Sigmoid colon (tissue), 7 donors: Measurements from ENCODE around the gene CDH13. TPM values are rescaled to one million over a fixed set of nuclear protein-coding genes. Genes with fewer than 3 reads are reported as not detected.

Experiments
- DNase-seq: peaks from one replicate; pipeline ENCODE4 v3.0.0-alpha.2; 2019
- H3K27ac ChIP-seq, 4 donors: fragments of 200-600 bp; sonication (generic); one replicate each; pipeline ENCODE4 v1.5.1; 2016 to 2019; ENCODE audit warnings: mild to moderate bottlenecking in 1 of 4
- H3K27me3 ChIP-seq, 3 donors: fragments of 200-600 bp; sonication (generic); one replicate each; pipeline ENCODE4 v1.5.1; 2019; ENCODE audit warnings: mild to moderate bottlenecking in 1 of 3
- H3K36me3 ChIP-seq, 4 donors: fragments of 200-600 bp; sonication (generic); one replicate each; pipeline ENCODE4 v1.5.1; 2016 to 2019
- H3K4me1 ChIP-seq, 4 donors: fragments of 200-600 bp; sonication (generic); one replicate each; pipeline ENCODE4 v1.5.1; 2017 to 2019
- H3K4me3 ChIP-seq, 4 donors: fragments of 200-600 bp; sonication (generic); one replicate each; pipeline ENCODE4 v1.5.1; 2017 to 2019; ENCODE audit warnings: mild to moderate bottlenecking in 2 of 4, moderate library complexity in 1 of 4
- H3K9me3 ChIP-seq, 4 donors: fragments of 200-600 bp in 3 of 4; sonication (generic) in 3 of 4; one replicate each; pipeline versions ENCODE4 v1.5.1 to v1.6.1; 2013 to 2019
- EP300 ChIP-seq, 4 donors: sonication (generic); formaldehyde crosslinking; IDR thresholded peaks; one replicate each; pipeline ENCODE4 v1.6.1; 2017; ENCODE audit warnings: antibody characterized with exemption in 4 of 4
- POLR2A ChIP-seq, 2 donors: fragments of 450-650 bp; IDR thresholded peaks; one replicate each; pipeline ENCODE4 v1.6.1; 2016; ENCODE audit warnings: antibody characterized with exemption in 2 of 2, mild to moderate bottlenecking in 2 of 2, moderate library complexity in 2 of 2
- POLR2AphosphoS5 ChIP-seq, 4 donors: sonication (generic); formaldehyde crosslinking; IDR thresholded peaks; one replicate each; pipeline ENCODE4 v1.6.1; 2017; ENCODE audit warnings: antibody characterized with exemption in 4 of 4
- WGBS, 2 donors: extraction: QIAGEN DNeasy Blood & Tissue Kit; methylation state at CpG; one replicate each; pipeline ENCODE4 v1.1.7; 2013; 5-methylcytosine and 5-hydroxymethylcytosine counted together
- intact Hi-C: fragments of 100-400 bp; cut with DNase I; formaldehyde crosslinking; loops from one replicate; pipeline ENCODE4 v1.15.1; 2023
- polyA plus RNA-seq, 3 donors: library from polyadenylated mRNA; stranded (reverse); fragments of 200-250 nt; gene quantifications; one replicate each; pipeline ENCODE4 v1.2.3, GENCODE V29; 2013
- total RNA-seq, 4 donors: library from RNA; depleted of rRNA; stranded (reverse); fragments of >200 nt; gene quantifications; one replicate each; pipeline ENCODE4 v1.1.0, GENCODE V29; 2016
- TF ChIP-seq, protein P1 (sequence below), 4 experiments: fragments of 450-650 bp in 3 of 4; fragments of 200-600 bp in 1 of 4; IDR thresholded peaks; one replicate each; pipeline ENCODE4 v1.5.1; 2016 to 2019; ENCODE audit warnings: antibody characterized with exemption in 4 of 4, mild to moderate bottlenecking in 3 of 4, moderate library complexity in 2 of 4
- donor health status: healthy with polysubstance abuse.
- donor health status: Bipolar disorder and iron deficiency.
- donor health status: healthy.

The CDH13 gene
- total and polyA plus RNA-seq, 7 donors = 0.60 to 17.6 (median 11.8) TPM

GRCh38 chr16:83711069-83711468 lies 1084.3 kb downstream of the CDH13 start:
- no peak for TF ChIP-seq POLR2AphosphoS5 (IDR thresholded peaks at IDR 0.05)
- TF ChIP-seq, protein P1, sequence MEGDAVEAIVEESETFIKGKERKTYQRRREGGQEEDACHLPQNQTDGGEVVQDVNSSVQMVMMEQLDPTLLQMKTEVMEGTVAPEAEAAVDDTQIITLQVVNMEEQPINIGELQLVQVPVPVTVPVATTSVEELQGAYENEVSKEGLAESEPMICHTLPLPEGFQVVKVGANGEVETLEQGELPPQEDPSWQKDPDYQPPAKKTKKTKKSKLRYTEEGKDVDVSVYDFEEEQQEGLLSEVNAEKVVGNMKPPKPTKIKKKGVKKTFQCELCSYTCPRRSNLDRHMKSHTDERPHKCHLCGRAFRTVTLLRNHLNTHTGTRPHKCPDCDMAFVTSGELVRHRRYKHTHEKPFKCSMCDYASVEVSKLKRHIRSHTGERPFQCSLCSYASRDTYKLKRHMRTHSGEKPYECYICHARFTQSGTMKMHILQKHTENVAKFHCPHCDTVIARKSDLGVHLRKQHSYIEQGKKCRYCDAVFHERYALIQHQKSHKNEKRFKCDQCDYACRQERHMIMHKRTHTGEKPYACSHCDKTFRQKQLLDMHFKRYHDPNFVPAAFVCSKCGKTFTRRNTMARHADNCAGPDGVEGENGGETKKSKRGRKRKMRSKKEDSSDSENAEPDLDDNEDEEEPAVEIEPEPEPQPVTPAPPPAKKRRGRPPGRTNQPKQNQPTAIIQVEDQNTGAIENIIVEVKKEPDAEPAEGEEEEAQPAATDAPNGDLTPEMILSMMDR (IDR thresholded peaks at IDR 0.05) = no peak
- TF ChIP-seq EP300 (IDR thresholded peaks at IDR 0.05) = no peak
- no peak for TF ChIP-seq POLR2A (IDR thresholded peaks at IDR 0.05)
- Histone ChIP-seq H3K4me1 (no peaks in the 10 kb centered on the region), H3K4me3 (no peak overlapping the region), H3K27ac (no peak overlapping the region), H3K36me3 (no peaks in the 10 kb centered on the region), H3K27me3 (no peaks in the 10 kb centered on the region), H3K9me3 (no peaks in the 10 kb centered on the region)
- intact Hi-C loops = no loop called here
- 81 to 86% methylated on average over 3 of the region's 3 CpGs for WGBS, 2 donors
- no peak for DNase-seq

- WGBS, 2 donors = 67 to 78% methylated on average over 4 of the region's 4 CpGs
Measured at GRCh38 chr16:83713597-83713996, 1086.8 kb downstream of the CDH13 start.

GRCh38 chr16:83714286-83714685 lies 1087.5 kb downstream of the CDH13 start:
- Histone ChIP-seq H3K4me1 (no peaks in the 10 kb centered on the region), H3K27ac (no peak overlapping the region), H3K4me3 (no peak overlapping the region), H3K27me3 (no peaks in the 10 kb centered on the region), H3K9me3 (no peaks in the 10 kb centered on the region), H3K36me3 (no peaks in the 10 kb centered on the region)
- no peak for TF ChIP-seq POLR2A (IDR thresholded peaks at IDR 0.05)
- TF ChIP-seq, protein P1 (IDR thresholded peaks at IDR 0.05) = no peak
- intact Hi-C loops = no loop called here
- 92 to 95% methylated on average over 4 of the region's 4 CpGs for WGBS, 2 donors
- no peak for DNase-seq

More at GRCh38 chr16:83713597-83713996, 1086.8 kb downstream of the CDH13 start:
- H3K27me3 ChIP-seq = no peaks in the 10 kb centered on the region
- no peaks in the 10 kb centered on the region for H3K9me3 ChIP-seq
- no peaks in the 10 kb centered on the region for H3K4me1 ChIP-seq
- no peak overlapping the region for H3K27ac ChIP-seq
- intact Hi-C loops = no loop called here
- no peak for DNase-seq
- no peaks in the 10 kb centered on the region for H3K36me3 ChIP-seq
- H3K4me3 ChIP-seq = no peak overlapping the region
- TF ChIP-seq POLR2AphosphoS5 (IDR thresholded peaks at IDR 0.05) (no peak), EP300 (IDR thresholded peaks at IDR 0.05) (no peak), POLR2A (IDR thresholded peaks at IDR 0.05) (no peak)
- TF ChIP-seq, protein P1 (IDR thresholded peaks at IDR 0.05) = no peak

DNA sequence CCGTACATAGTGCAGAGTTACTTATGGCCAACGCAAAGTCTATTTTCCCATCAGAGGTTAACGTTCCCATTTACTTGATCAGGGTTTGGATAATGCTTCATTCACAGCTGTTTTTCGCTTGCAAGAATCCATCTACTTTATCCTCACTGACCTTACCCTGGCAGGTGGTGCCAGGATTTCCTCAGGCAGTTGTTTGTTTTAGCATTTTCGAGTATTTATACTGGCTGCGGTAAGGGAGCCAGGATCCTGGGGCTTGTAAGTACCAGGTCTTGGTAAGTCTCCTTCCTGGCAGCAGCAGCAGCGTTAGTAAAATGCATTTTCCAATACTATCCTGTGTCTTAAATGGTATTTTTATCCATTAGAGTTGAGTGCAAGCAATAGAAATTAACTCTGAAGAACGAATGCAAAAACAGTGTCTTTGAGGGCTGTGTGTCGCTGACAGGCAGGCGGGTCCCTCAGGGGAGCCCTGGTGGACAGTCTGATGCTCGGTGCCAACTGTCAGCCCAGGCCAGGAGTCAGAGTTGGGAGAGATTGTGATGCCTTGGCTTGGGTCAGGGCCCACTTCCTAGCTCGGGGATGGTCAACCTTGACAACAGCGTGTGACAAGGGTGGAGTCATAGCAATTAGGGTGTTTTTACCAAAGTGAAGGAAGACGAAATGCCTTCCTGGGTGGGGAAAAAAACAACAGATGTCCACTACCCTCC lies 1088.6 kb downstream of the CDH13 start:
- Histone ChIP-seq H3K27me3 (no peaks in the 10 kb centered on the region), H3K27ac (no peak overlapping the region), H3K9me3 (no peaks in the 10 kb centered on the region), H3K36me3 (no peaks in the 10 kb centered on the region), H3K4me1 (no peaks in the 10 kb centered on the region), H3K4me3 (no peak overlapping the region)
- intact Hi-C loops = no loop called here
- DNase-seq = no peak
- TF ChIP-seq EP300 (IDR thresholded peaks at IDR 0.05) (no peak), POLR2AphosphoS5 (IDR thresholded peaks at IDR 0.05) (no peak), POLR2A (IDR thresholded peaks at IDR 0.05) (no peak)
- TF ChIP-seq, protein P1 (IDR thresholded peaks at IDR 0.05) = no peak
- WGBS, 2 donors = 64 to 73% methylated on average over 14 of the region's 14 CpGs

DNA sequence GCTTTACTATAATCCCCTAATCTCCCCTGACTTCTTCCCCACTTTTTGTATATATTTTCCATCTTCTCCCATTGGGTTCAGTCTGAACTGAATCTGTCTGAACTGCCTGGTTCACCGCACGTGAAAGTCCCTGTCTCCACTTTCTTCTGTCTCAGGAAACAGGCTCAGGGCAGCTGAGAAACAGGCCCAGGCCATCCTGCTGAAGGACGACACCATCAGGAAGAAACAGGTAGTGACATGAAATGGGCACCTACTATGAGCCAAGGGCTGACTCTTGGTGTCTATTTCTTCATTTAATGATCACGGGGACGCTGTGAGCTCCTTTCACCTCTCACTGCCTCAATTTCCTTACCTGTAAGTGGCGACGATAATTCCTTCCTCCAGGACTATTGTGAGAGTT lies 1090.5 kb downstream of the CDH13 start:
- Histone ChIP-seq H3K4me1 (no peaks in the 10 kb centered on the region), H3K9me3 (no peaks in the 10 kb centered on the region), H3K4me3 (no peak overlapping the region), H3K27ac (no peak overlapping the region), H3K27me3 (no peaks in the 10 kb centered on the region), H3K36me3 (no peaks in the 10 kb centered on the region)
- WGBS, 2 donors = 78 to 83% methylated on average over 7 of the region's 7 CpGs
- DNase-seq = no peak
- intact Hi-C loops = no loop called here
- no peak for TF ChIP-seq EP300 (IDR thresholded peaks at IDR 0.05)
- no peak for TF ChIP-seq POLR2AphosphoS5 (IDR thresholded peaks at IDR 0.05)
- TF ChIP-seq, protein P1 (IDR thresholded peaks at IDR 0.05) = no peak
- TF ChIP-seq POLR2A (IDR thresholded peaks at IDR 0.05) = no peak
